ENCODE measurements around the gene DIPK1A.

DIPK1A gene

DNA sequence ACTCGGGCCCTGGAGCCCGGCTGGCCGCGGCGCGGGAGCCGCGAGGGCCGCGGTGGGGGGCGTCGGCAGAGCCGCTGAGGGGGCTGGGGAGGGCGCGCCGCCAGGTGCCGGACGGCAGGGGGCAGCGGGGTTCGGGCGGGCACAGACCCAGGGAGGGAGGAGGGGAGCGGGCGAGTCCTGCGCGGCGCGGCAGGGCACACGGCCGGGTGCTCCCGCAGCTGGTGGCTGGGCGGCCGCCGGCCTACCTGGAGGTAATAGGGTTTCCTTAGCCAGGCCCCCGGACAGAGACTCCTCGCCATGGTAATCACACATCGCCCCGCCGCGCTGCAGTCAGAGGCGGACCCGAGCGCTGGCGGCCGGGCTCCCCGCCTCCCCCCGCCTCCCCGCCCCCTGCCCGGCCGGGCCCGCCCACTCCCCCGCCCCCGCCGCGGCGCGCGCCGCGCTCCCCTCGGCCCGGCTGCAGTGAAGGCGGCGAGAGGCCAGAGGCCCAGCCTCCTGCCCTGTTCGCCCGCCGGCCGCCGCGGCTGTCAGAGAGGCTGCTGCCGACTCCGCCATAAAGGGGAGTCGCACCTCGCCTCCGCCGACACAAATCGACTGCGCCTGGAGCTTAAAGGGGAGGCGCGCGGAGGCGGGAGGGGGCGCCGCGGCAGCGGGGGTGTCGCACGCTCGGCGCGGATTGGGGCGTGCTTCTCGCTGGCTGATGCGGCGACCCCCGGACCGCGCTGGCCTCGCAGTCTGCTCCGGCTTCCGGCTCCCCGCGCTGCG, at the start of gene DIPK1A:
TSS of gene DIPK1A (minus strand) at position 332 of the 765 bp plus-strand sequence. CDS start at position 299, 33 bp downstream.
- Histone ChIP-seq H3K4me1 (ENCODE audit: control insufficient read depth, insufficient read depth, low read length) (peaks cover 10% of the 10 kb centered on the region), H3K27me3 (replicated peaks; ENCODE audit: control insufficient read depth, insufficient read depth, low read length) (no peaks in the 10 kb centered on the region), H3K9ac (ENCODE audit: low read length) (peak within 1 kb of the TSS; percentile 95), H3K36me3 (ENCODE audit: control insufficient read depth, insufficient read depth, low read length, severe bottlenecking) (no peaks in the 10 kb centered on the region), H3K4me3 (ENCODE audit: low read length) (peak within 1 kb of the TSS; percentile 89), H3K9me3 (ENCODE audit: control insufficient read depth, low read length) (no peaks in the 10 kb centered on the region)
- peak; percentile 83 for DNase-seq (ENCODE audit: low read depth)

DNA sequence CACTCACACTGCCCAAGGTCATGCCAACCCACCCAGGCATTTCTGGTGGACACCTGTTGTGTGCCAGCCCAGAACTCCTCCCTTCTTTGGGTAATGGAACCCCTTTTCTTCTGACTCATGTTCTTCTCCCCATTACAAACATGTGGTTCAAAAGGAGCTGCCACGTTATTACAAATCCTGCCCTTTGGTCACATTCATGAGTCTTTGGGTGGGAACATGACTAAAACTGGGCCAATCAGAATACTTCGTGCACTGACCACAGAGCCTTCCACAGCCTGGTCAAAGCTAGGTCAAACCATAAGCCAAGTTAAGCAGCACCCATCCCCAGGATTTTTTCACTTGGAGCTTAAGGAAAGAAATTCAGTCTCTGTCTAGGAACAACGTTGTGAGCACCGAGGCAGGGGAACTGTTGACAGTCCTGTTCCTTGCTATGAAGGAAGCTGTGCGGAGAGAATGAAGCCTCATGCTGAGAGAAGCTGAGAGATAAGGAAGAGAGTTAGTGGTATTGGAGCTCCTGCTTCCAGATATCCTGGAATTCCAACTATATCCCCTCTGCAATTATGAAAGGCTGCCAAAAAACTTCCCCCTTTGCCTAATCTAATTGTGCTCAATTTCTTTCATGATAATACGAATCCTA, 46.8 kb upstream of the DIPK1A start:
- Histone ChIP-seq H3K9ac (ENCODE audit: low read length) (no peak overlapping the region), H3K4me3 (ENCODE audit: low read length) (no peak overlapping the region), H3K4me1 (ENCODE audit: control insufficient read depth, insufficient read depth, low read length) (peaks cover 6% of the 10 kb centered on the region), H3K9me3 (ENCODE audit: control insufficient read depth, low read length) (no peaks in the 10 kb centered on the region), H3K36me3 (ENCODE audit: control insufficient read depth, insufficient read depth, low read length, severe bottlenecking) (no peaks in the 10 kb centered on the region), H3K27me3 (replicated peaks; ENCODE audit: control insufficient read depth, insufficient read depth, low read length) (peaks cover 5% of the 10 kb centered on the region)
- DNase-seq (ENCODE audit: low read depth), result no peak

DNA sequence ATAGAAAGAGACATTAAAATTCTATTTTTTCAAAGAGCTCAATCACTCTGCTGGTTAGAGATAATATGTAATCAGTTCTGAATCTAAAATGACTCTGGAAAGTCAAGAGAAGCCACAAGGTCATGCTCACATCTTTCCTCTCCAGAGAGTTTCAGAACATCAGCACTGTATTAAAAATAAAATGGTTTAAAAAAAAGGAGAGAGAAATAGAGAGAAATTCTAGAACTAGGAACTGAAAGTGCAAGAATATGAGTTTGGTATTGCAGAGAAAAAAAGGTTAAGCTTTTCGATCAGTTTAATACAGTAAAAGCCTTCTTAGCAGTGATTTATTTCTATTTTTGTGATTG, 44.0 kb upstream of the DIPK1A start:
- Histone ChIP-seq H3K36me3 (ENCODE audit: control insufficient read depth, insufficient read depth, low read length, severe bottlenecking) (no peaks in the 10 kb centered on the region), H3K9me3 (ENCODE audit: control insufficient read depth, low read length) (no peaks in the 10 kb centered on the region), H3K4me1 (ENCODE audit: control insufficient read depth, insufficient read depth, low read length) (peaks cover 17% of the 10 kb centered on the region), H3K27me3 (replicated peaks; ENCODE audit: control insufficient read depth, insufficient read depth, low read length) (peaks cover 10% of the 10 kb centered on the region), H3K9ac (ENCODE audit: low read length) (no peak overlapping the region), H3K4me3 (ENCODE audit: low read length) (no peak overlapping the region)
- no peak for DNase-seq (ENCODE audit: low read depth)

DNA sequence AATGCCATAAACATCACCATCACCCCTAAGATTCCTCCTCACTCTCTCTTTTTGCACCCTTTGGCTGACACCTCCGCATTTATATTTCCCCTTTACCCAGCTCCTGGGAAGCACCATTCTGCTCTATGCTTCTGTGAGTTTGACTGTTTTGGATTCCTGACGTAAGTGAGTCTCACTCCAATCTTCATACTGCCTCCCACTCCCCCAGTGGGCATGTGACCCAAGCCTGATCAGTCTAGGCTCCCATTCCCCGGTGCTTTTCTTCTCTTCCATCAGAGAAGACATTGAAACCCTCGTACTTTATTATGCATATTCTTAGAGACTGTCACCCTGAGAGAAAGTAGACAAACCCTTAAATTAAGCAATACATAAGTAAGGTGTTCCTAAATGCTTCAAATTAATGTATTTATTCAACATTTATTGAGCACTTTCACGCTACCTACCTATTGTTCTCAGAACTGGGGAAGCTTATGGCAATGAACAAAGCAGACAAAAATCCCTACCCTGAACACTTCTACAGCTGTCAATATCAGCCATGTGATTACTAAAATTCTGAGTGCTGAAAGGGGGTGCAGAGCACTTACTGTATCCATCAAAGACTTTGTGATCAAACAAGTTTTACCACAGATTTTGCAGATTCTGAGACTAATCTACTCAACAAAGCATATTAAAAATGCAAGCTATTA, 43.4 kb upstream of the DIPK1A start:
- Histone ChIP-seq H3K4me1 (ENCODE audit: control insufficient read depth, insufficient read depth, low read length) (peaks cover 20% of the 10 kb centered on the region), H3K4me3 (ENCODE audit: low read length) (no peak overlapping the region), H3K9me3 (ENCODE audit: control insufficient read depth, low read length) (no peaks in the 10 kb centered on the region), H3K9ac (ENCODE audit: low read length) (no peak overlapping the region), H3K27me3 (replicated peaks; ENCODE audit: control insufficient read depth, insufficient read depth, low read length) (peaks cover 10% of the 10 kb centered on the region), H3K36me3 (ENCODE audit: control insufficient read depth, insufficient read depth, low read length, severe bottlenecking) (no peaks in the 10 kb centered on the region)
- DNase-seq (ENCODE audit: low read depth), result no peak

DNA sequence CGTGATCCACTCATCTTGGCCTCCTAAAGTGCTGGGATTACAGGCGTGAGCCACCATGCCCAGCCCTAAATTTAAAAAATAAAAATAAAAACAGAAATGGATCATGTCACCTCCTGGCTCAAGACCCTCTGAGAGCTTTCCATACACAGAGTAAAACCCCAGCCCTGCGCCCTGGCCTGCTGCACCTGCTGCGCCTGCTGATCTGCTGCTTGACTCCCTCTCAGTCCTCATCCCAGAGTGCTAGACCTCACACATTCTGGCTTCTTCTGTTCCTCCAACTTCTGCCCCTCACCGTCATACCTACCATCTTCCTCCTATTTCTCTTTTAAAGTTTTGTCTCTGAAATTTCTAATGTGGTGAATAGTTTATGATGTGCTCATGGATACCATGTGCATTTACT, 42.7 kb upstream of the DIPK1A start:
- no peak for DNase-seq (ENCODE audit: low read depth)
- no peaks in the 10 kb centered on the region for H3K36me3 ChIP-seq (ENCODE audit: control insufficient read depth, insufficient read depth, low read length, severe bottlenecking)
- H3K4me3 ChIP-seq (ENCODE audit: low read length), result no peak overlapping the region
- H3K9ac ChIP-seq (ENCODE audit: low read length), result no peak overlapping the region
- H3K9me3 ChIP-seq (ENCODE audit: control insufficient read depth, low read length), result no peaks in the 10 kb centered on the region
- peaks cover 10% of the 10 kb centered on the region for H3K27me3 ChIP-seq (replicated peaks; ENCODE audit: control insufficient read depth, insufficient read depth, low read length)
- H3K4me1 ChIP-seq (ENCODE audit: control insufficient read depth, insufficient read depth, low read length), result peaks cover 20% of the 10 kb centered on the region

DNA sequence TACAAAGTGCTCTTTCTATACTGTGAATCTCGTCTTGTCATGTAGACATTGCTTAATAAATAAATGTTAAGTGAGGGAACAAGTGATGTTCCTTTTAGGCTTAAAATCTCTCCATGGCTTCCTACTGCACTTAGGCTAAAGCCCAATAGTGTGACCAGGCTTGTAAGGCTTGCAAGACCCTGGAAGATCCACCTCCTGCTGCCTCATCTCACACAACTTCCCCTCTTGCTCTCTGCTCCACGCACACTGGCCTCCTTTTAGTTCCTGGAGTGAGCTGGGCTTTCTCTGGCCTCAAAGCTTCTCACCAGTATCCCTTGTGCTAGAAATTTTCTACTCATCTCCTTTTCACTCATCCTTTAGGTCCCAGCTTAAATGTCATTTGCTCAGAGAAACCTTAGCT, 41.5 kb upstream of the DIPK1A start:
- peaks cover 10% of the 10 kb centered on the region for H3K27me3 ChIP-seq (replicated peaks; ENCODE audit: control insufficient read depth, insufficient read depth, low read length)
- no peak overlapping the region for H3K4me3 ChIP-seq (ENCODE audit: low read length)
- H3K36me3 ChIP-seq (ENCODE audit: control insufficient read depth, insufficient read depth, low read length, severe bottlenecking), result no peaks in the 10 kb centered on the region
- no peak for DNase-seq (ENCODE audit: low read depth)
- H3K9ac ChIP-seq (ENCODE audit: low read length), result no peak overlapping the region
- H3K9me3 ChIP-seq (ENCODE audit: control insufficient read depth, low read length), result no peaks in the 10 kb centered on the region
- H3K4me1 ChIP-seq (ENCODE audit: control insufficient read depth, insufficient read depth, low read length), result peaks cover 15% of the 10 kb centered on the region

DNA sequence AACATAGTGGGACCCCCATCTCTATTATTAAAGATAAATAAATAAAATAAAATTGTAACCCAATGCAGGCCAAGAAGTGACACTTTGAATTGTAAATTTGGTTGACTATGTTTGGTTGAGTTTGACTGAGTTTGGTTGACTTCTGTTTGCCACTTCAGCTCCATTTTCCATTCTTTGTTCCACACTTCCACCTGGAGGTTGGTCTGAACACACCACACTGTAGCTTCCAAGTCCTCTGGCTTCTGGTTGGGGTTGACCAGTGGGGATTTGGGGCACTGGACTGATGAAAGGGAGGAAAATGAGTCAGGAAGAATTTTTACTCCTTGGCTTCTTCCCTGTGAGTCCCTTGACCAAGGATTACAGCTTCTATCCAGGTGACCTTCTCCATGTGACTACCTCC, 40.6 kb upstream of the DIPK1A start:
- H3K9me3 ChIP-seq (ENCODE audit: control insufficient read depth, low read length), result no peaks in the 10 kb centered on the region
- no peak for DNase-seq (ENCODE audit: low read depth)
- H3K9ac ChIP-seq (ENCODE audit: low read length), result no peak overlapping the region

DNA sequence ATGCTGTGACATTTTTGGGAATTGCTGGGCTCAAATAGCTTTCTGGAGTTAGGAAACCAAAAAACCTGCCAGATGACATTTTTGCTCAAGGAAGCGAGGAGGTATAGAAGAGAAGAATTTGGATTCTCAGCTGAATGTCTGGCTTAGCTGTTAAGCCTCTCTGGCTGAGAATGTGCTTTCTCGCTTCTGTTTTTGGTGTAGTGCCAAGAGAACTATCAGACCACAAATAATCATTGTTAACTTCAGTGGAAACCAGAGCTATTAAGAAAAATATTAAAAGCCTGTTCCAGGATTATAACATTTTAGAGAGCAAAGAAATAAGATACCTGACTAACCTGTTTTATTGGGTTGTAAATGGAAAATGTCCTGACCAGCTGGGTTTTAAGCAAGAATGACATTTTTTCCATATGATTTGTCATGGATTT, 39.5 kb upstream of the DIPK1A start:
- no peak for DNase-seq (ENCODE audit: low read depth)
- Histone ChIP-seq H3K4me1 (ENCODE audit: control insufficient read depth, insufficient read depth, low read length) (peaks cover 24% of the 10 kb centered on the region), H3K27me3 (replicated peaks; ENCODE audit: control insufficient read depth, insufficient read depth, low read length) (peaks cover 10% of the 10 kb centered on the region), H3K9ac (ENCODE audit: low read length) (no peak overlapping the region), H3K4me3 (ENCODE audit: low read length) (no peak overlapping the region), H3K36me3 (ENCODE audit: control insufficient read depth, insufficient read depth, low read length, severe bottlenecking) (no peaks in the 10 kb centered on the region), H3K9me3 (ENCODE audit: control insufficient read depth, low read length) (no peaks in the 10 kb centered on the region)

More for the DNA sequence above, 40.6 kb upstream of the DIPK1A start:
- peaks cover 10% of the 10 kb centered on the region for H3K27me3 ChIP-seq (replicated peaks; ENCODE audit: control insufficient read depth, insufficient read depth, low read length)
- H3K36me3 ChIP-seq (ENCODE audit: control insufficient read depth, insufficient read depth, low read length, severe bottlenecking), result no peaks in the 10 kb centered on the region
- H3K4me1 ChIP-seq (ENCODE audit: control insufficient read depth, insufficient read depth, low read length), result peaks cover 19% of the 10 kb centered on the region
- H3K4me3 ChIP-seq (ENCODE audit: low read length), result no peak overlapping the region

DNA sequence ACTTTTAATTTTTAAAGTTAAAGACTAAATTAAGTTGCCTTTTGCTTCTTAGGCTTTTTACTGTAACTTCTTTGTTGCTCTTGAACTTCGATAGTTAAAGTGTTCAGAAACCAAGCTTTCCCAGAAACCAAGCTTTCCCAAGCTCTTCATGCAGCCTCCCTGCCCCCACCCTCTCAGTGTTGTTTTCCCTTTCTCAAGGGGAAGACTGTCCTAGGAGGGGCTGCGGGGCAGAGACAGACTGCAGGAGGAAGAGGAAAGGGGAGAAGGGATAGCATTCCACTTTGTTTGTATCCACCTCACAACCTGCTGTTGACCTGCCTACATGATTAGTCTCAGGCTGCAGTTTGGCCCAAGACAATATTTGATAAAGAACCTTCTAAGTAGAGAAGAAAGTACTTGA, 39.0 kb upstream of the DIPK1A start:
- H3K27me3 ChIP-seq (replicated peaks; ENCODE audit: control insufficient read depth, insufficient read depth, low read length), result peaks cover 10% of the 10 kb centered on the region
- no peaks in the 10 kb centered on the region for H3K9me3 ChIP-seq (ENCODE audit: control insufficient read depth, low read length)
- H3K4me3 ChIP-seq (ENCODE audit: low read length), result no peak overlapping the region
- no peaks in the 10 kb centered on the region for H3K36me3 ChIP-seq (ENCODE audit: control insufficient read depth, insufficient read depth, low read length, severe bottlenecking)
- peaks cover 27% of the 10 kb centered on the region for H3K4me1 ChIP-seq (ENCODE audit: control insufficient read depth, insufficient read depth, low read length)
- H3K9ac ChIP-seq (ENCODE audit: low read length), result no peak overlapping the region
- no peak for DNase-seq (ENCODE audit: low read depth)

DNA sequence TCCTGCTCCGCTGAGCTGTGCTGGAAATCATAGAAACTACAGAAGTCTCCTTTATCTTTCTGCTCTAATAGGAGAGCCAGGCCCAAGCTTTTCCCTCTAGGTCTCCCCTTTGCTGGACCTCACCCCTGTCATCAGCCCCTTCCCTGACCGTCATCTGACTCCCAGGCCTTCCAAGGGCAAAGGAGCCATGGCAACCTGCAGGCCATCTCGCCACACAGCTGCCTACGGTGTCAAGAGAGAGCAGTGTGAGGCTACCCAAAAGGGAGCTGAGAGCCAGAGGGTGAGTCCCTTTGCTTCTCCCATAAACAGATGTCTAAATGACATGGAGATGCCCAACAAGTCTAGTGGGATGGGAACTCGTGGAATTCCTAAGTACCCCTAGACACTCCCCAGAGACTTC, 37.6 kb upstream of the DIPK1A start:
- no peaks in the 10 kb centered on the region for H3K9me3 ChIP-seq (ENCODE audit: control insufficient read depth, low read length)
- peaks cover 27% of the 10 kb centered on the region for H3K4me1 ChIP-seq (ENCODE audit: control insufficient read depth, insufficient read depth, low read length)
- H3K9ac ChIP-seq (ENCODE audit: low read length), result no peak overlapping the region
- DNase-seq (ENCODE audit: low read depth), result no peak
- H3K4me3 ChIP-seq (ENCODE audit: low read length), result no peak overlapping the region
- peaks cover 5% of the 10 kb centered on the region for H3K27me3 ChIP-seq (replicated peaks; ENCODE audit: control insufficient read depth, insufficient read depth, low read length)
- H3K36me3 ChIP-seq (ENCODE audit: control insufficient read depth, insufficient read depth, low read length, severe bottlenecking), result no peaks in the 10 kb centered on the region
